ENCODE results near the gene SEC22C. TPM values are rescaled to one million over a fixed set of nuclear protein-coding genes. Genes with fewer than 3 reads are reported as not detected.

The SEC22C gene
- total and polyA plus RNA-seq, 2 of the 13 experiments (the other 11 are each of a cell fraction or from before 2014, with no cell fraction given): 20.0 to 40.0 TPM

DNA sequence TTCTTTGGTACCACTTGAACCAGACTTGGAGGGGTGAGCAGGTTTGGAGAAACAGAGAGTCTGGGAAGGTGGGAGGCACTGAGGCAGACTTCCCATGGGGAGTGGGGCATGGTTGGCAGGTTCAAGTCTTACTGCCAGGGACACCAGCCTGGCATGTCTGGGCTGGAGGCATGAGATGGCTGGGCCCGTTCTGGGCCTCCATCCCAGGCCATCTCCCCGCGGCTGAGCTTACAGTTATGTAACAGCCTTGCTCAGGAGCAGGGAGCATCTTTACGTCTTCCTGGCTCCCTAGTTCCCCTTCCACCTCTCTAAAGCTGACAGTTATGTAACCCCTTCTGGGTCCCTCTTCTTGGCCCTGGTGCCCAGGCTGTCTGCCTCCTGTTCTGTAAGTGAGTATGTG lies 66.9 kb downstream of the SEC22C start (continued):
- no peak for TF ChIP-seq SOX13 (IDR thresholded peaks at IDR 0.05)
- no peak for TF ChIP-seq SOX13 (CRISPR knock-in tag; conservative IDR thresholded peaks at IDR 0.05 in 1 of 2, IDR thresholded peaks at IDR 0.05 in 1 of 2)
- no peak for TF ChIP-seq ZNF788 (CRISPR knock-in tag; IDR thresholded peaks at IDR 0.05; ENCODE audit: borderline replicate concordance)
- no peak for TF ChIP-seq PCBP2 (optimal IDR thresholded peaks at IDR 0.05; ENCODE audit: low read depth, low read length, poor library complexity, severe bottlenecking)
- no peak for TF ChIP-seq NBN (conservative IDR thresholded peaks at IDR 0.05)
- no peak for TF ChIP-seq EEA1 (CRISPR knock-in tag; IDR thresholded peaks at IDR 0.05; ENCODE audit: borderline replicate concordance)

DNA sequence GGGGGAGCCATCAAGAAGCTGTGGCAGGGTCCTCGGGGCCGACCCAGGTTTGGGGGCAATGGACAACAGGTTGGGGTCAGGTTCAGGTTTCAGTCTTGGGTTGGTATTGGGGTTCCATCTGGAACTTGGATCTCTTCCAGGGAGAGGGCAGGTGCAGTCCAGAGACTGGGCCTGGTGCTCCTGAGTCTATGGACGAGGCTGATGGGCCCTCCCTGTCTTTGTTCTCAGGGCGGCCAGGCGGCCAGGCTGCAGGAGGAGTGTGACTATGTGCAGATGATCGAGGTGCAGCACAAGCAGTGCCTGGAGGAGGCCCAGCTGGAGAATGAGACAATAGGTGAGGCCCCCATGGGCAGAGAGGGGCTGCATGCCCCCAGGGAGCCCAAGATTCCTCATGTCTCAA lies 68.2 kb downstream of the SEC22C start:
- ChIA-PET POLR2A (no interaction called here), CTCF (ENCODE audit: low intra/inter-chr PET ratio, low total read pairs) (no interaction called here)
- no peaks in the 10 kb centered on the region for H3K79me2 ChIP-seq (ENCODE audit: insufficient read depth, low read length)
- no peak overlapping the region for H3K9ac ChIP-seq (ENCODE audit: insufficient read depth, low read depth, low read length)
- no peak overlapping the region for H3K4me3 ChIP-seq (replicated peaks in 1 of 3; ENCODE audit: insufficient read depth in 1 of 3, low read depth in 2 of 3, low read length in 3 of 3)
- H3K27ac ChIP-seq (ENCODE audit: extremely low read length, insufficient read depth, low read length): no peak overlapping the region
- no peak overlapping the region for H3K4me2 ChIP-seq (ENCODE audit: low read depth, low read length)
- no TSS peak for BruUV-seq (replicated peaks)
- FAIRE-seq: no peak
- no peak for ATAC-seq
- no peak overlapping the region for H2AFZ ChIP-seq (ENCODE audit: low read length)
- no peaks in the 10 kb centered on the region for H4K20me1 ChIP-seq (ENCODE audit: insufficient read depth, low read length)
- in situ Hi-C loops (cut with HindIII; ENCODE audit: extremely low pct_ligation_motif_present, low pct_unique_long_range_greater_than_20kb) (no loop called here), intact Hi-C loops (cut with micrococcal nuclease; ENCODE audit: unreplicated experiment) (no loop called here)
- no peaks in the 10 kb centered on the region for H3K9me3 ChIP-seq (ENCODE audit: low read length)
- DNase-seq (ENCODE audit: low spot score): no peak
- TF ChIP-seq, protein P1, sequence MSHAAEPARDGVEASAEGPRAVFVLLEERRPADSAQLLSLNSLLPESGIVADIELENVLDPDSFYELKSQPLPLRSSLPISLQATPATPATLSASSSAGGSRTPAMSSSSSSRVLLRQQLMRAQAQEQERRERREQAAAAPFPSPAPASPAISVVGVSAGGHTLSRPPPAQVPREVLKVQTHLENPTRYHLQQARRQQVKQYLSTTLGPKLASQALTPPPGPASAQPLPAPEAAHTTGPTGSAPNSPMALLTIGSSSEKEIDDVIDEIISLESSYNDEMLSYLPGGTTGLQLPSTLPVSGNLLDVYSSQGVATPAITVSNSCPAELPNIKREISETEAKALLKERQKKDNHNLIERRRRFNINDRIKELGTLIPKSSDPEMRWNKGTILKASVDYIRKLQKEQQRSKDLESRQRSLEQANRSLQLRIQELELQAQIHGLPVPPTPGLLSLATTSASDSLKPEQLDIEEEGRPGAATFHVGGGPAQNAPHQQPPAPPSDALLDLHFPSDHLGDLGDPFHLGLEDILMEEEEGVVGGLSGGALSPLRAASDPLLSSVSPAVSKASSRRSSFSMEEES (CRISPR knock-in tag; IDR thresholded peaks at IDR 0.05): no peak
- TF ChIP-seq ZKSCAN1 (IDR thresholded peaks at IDR 0.05; ENCODE audit: low read length) (no peak), MEIS1 (CRISPR knock-in tag; IDR thresholded peaks at IDR 0.05; ENCODE audit: borderline replicate concordance) (no peak), TOPORS (CRISPR knock-in tag; IDR thresholded peaks at IDR 0.05) (no peak), ZSCAN30 (CRISPR knock-in tag; IDR thresholded peaks at IDR 0.05) (no peak), ZNF263 (CRISPR knock-in tag; IDR thresholded peaks at IDR 0.05) (no peak), SMYD3 (CRISPR knock-in tag; IDR thresholded peaks at IDR 0.05) (no peak), ZNF496 (CRISPR knock-in tag; IDR thresholded peaks at IDR 0.05; ENCODE audit: insufficient replicate concordance) (no peak), RAD51 (IDR thresholded peaks at IDR 0.05; ENCODE audit: borderline replicate concordance) (no peak), PRPF4 (IDR thresholded peaks at IDR 0.05; ENCODE audit: low read depth, low read length, poor library complexity, severe bottlenecking) (no peak)
- WGBS (ENCODE audit: low lambda C conversion rate): no CpG with 5 or more reads among the region's 6 CpGs
- peaks cover 31% of the 10 kb centered on the region for H3K4me1 ChIP-seq (ENCODE audit: insufficient read depth, low read length)
- H3K27me3 ChIP-seq (ENCODE audit: control insufficient read depth in 1 of 2, insufficient read depth in 2 of 2, low read length in 2 of 2): peaks cover 0 to 2% of the 10 kb centered on the region in 2 experiments; a peak in 1 of 5 replicates
- H3K36me3 ChIP-seq (replicated peaks in 1 of 2; ENCODE audit: control insufficient read depth in 1 of 2, insufficient read depth in 2 of 2, low read length in 2 of 2): no peaks in the 10 kb centered on the region

Data from HepG2 (cell line).